Measurements from ENCODE around the gene CCDC59. TPM values are rescaled to one million over a fixed set of nuclear protein-coding genes. Genes with fewer than 3 reads are reported as not detected.

The CCDC59 gene
- total RNA-seq, 2 experiments from 2014 or later, result 115 to 122 TPM

- POLR2A ChIA-PET, result no interaction called here
- CTCF ChIA-PET, result no interaction called here
Observed at GRCh38 chr12:82325540-82326336, 32.4 kb downstream of the CCDC59 start.

DNA sequence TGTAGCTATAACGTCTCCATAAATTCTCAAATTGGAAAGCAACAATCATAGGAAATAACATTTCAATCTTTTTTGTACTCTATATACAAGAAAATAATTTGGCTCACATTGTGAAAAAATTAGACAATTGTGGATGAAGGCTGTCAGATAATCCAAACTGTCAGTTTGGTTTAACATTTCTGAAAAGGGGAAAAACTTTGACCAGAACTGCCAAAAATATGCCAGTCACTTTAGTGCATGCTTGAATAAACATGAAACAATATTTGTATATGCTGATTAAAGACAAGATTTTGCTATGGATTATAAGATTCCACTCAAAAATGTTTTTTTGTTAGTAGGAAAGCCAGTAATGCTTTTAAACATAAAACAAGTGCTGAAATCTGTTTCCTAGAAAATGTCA lies 38.9 kb downstream of the CCDC59 start:
- POLR2A ChIA-PET, result no interaction called here
- CTCF ChIA-PET, result no interaction called here

DNA sequence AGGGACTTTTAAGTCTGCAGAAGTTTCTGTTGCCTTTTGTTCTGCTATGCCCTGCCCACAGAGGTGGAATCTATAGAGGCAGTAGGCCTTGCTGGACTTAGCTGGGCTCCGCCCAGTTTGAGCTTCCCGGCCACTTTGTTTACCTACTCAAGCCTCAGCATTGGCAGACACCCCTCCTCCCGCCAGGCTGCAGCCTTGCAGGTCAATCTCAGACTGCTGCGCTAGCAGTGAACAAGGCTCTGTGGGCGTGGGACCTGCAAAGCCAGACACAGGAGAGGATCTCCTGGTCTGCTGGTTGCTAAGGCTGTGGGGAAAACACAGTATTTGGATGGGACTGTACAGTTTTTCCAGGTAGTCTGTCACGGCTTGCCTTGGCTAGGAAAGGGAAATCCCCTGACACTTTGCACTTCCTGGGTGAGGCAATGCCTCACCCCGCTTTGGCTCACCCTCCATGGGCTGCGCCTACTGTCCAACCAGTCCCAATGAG lies 43.7 kb downstream of the CCDC59 start:
- ChIA-PET POLR2A (no interaction called here), CTCF (no interaction called here)

Other genes starting within 250 kb of the CCDC59 start
- gene METTL25, start 142 bp upstream of the CCDC59 start, total RNA-seq, result 1 to 10 TPM; 6.0 to 7.6 TPM

All from activated CD8-positive, alpha-beta memory T cell treated with anti-CD3 and anti-CD28 coated beads for 36 hours (primary cell).